HG02840 (cell line): ENCODE results near the gene INO80D.
"Not testable (repeated sequence)": the region's sequence is repeated elsewhere in the genome, so short reads cannot be mapped to it uniquely, and the experiment has no call there.

Source experiments
- ATAC-seq: cut with Tn5 transposase; IDR thresholded peaks from one replicate; pipeline ENCODE4 v1.9.1; 2021; ENCODE audit warnings: mild to moderate bottlenecking, moderate library complexity, moderate number of reproducible peaks; ENCODE audit not compliant: unreplicated experiment, low FRiP score

The INO80D gene

GRCh38 chr2:206033452-206033851, 52.5 kb downstream of the INO80D start:
- ATAC-seq, result not testable (repeated sequence)

- no peak for ATAC-seq
These were observed 53.9 kb downstream of the INO80D start for GRCh38 chr2:206031950-206032567.

DNA sequence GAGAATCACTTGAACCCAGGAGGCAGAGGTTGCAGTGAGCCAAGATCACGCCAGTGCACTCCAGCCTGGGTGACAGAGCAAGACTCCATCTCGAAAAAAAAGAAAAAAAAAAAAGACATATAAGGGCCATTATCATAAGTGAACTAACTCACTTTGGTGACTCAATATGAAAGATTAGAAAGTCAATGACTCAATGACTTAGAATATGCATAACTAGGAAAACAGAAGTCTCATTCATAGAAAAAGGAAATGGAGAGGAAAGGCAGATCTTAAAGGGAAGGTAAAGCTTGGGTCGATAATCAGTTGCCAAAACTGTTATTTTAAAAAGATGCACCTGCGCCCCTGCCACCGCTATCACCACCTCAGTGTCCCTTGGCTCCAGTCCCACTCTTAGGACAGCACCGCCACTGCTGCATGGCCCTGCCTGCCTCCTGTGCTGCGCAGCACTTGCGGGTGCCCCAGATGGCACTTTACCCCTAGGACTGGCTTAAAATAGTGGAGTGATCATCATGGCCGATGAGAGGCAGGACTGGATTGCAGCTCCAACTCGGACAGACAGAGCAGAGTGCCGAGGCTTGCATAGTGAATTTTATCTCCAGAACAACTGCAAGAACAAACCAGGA, 54.7 kb downstream of the INO80D start:
- no peak for ATAC-seq

- ATAC-seq, result no peak
These were observed 57.9 kb downstream of the INO80D start for GRCh38 chr2:206028101-206028500.

GRCh38 chr2:206023183-206023582, 62.8 kb downstream of the INO80D start:
- ATAC-seq, result no peak

GRCh38 chr2:206020171-206020570, 65.8 kb downstream of the INO80D start:
- ATAC-seq, result no peak

DNA sequence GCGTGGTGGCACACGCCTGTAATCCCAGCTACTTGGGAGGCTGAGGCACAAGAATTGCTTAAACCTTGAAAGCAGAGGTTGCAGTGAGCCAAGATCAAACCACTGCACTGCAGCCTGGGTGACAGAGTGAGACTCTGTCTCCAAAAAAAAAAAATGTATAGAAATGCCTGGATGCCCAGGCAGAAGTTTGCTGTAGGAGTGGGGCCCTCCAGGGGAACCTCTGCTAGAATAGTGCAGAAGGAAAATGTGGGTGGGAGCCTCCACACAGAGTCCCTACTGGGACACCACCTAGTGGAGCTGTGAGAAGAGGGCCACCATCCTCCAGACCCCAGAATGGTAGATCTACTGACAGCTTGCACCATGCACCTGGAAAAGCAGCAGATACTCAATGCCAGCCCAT, 70.2 kb downstream of the INO80D start:
- ATAC-seq, result not testable (repeated sequence)

DNA sequence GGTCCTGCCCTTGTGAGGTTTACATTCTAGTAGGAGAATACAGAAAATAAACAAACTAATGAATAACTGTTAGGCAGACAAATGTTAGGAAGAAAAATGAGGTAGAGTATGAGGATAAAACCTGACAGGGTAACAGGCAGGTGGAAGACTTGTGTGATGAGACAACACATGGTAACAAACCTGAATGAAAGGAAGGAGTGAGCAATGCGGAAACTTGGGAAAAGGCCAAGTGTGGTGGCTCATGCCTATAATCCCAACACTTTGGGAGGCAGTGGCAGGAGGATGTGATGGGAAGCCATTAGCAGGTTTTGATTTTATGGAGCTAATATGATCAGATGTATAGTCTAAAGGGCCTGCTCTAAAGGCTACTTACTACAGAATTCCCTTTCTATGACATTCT, 74.2 kb downstream of the INO80D start:
- ATAC-seq, result no peak

- no peak for ATAC-seq
These were observed 74.9 kb downstream of the INO80D start for GRCh38 chr2:206011018-206011614.

DNA sequence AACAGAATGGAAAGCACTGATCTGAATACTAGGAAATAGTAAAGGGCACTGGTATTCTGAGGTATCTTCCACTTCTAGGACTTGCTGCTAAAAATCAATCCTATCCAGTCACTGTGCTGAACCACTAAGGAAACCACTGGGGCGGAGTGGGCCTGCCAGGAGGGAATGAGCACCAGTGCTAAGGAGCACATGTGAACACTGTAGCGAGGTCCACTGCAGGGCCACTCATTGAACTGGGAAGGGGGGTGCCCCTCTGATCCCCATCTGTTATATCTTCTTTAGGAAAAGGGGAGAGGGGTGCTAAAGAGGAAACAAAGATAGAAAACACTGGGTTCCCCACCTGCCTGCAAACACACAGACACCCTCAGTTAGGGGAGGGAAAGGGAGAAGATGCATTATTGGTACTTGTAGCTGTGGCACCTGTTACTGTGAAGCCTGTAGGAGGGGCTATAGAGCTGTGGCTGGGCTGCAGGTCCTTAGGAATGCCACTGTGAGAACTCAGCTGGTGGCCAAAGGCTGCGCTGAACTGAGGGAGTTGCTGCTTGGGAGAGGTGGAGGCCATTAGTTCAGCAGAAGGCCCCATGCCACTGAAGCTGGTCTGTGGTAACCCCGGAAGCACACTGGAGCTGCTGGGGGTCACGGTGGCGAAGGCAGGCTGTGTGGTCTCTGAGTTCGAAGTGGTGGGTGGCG, 81.8 kb downstream of the INO80D start:
- no peak for ATAC-seq

DNA sequence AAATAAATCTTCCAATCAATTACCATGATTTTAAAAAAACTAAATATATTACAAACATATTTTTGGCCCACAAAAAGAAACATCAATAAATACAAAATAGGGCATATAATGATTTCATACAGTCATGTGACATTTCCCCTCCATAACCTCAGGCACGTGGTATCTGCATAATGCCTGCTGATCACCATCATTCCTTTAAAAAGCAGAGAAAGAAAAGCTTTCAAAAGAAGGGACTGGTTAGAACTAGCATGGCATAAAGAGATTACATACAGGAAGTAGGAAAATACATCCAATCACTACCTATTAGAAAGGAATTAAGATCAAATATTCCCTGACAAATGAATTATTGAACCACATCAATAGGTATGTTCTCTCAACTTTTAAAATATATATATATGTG, 83.5 kb downstream of the INO80D start:
- ATAC-seq, result no peak

GRCh38 chr2:206001912-206002311, 84.1 kb downstream of the INO80D start:
- ATAC-seq, result no peak

- ATAC-seq, result no peak
These were observed 85.2 kb downstream of the INO80D start for GRCh38 chr2:206000776-206001175.

DNA sequence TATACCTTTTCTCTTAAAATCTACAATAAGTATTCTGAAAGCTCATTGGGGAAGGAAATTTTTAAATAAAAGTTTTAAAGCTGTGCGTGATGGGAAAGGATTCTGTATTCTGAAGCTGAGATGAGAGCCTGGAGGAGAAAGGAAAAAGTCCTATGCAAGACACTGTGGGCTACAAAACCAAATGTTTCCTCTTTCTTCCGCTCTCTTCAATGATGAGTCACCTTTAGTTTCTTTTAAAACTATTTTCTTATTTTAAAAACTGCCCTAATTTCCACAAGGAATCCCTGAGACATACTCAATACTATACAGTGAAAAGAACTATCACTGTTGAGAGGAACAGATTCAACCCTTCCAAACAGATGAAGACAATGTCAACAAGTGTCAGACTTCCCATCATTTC, 87.4 kb downstream of the INO80D start:
- no peak for ATAC-seq

DNA sequence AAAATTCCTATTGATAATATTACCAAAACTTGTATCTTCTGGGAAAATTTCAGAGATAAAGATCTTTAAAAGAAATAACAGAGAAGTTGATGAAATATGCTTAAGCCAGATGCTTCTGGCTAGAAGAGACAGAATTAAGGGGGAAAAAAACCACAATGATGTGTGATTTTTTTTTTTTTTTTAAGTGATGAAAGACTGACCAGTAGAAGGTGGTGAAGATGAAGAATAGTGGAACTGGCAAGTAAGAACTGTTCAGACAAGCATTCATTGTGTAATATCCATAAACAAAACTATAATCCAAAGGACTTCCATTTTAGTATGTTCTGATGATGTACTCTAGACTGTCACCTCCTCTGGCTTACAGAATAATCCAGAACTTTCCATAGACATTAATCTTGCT, 89.8 kb downstream of the INO80D start:
- ATAC-seq, result no peak

DNA sequence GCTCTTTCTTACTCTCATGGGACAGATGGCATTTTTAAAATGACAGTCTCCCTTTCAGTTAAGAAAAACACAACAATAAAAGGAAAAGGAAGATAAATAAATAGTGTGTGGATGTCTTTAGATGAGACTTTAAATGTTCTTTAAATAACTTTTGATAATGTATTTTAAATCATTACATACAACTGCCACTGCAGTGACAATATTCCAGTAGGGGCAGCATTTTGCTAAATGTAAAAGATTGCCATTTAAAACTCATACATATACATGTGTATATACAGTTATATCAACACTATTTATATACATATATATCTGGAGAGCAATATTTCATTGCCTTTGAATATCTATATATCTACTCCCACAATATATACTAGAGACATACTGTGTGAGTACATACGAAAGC, 90.7 kb downstream of the INO80D start:
- ATAC-seq, result no peak

- ATAC-seq, result no peak
These were observed 91.6 kb downstream of the INO80D start for GRCh38 chr2:205994344-205994743.

DNA sequence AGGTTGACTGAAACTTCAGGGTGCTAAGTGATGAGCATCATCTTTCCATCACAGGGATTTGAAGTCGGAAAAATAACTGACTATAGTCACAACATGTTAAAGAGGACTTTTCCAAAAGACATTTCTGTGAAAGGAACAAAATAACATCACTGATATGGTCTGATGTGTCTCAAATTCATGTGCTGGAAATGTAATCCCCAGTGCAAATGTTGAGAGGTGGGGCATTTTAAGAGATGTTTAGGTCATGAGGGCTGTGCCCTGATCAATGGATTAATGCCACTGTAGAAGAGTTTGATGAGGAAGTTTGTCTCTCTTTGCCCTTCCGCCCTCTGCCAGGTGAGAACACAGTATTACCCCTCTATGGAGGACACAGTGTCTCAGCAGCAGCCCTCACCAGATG, 95.9 kb downstream of the INO80D start:
- ATAC-seq, result no peak

GRCh38 chr2:205989271-205990071, 96.5 kb downstream of the INO80D start:
- ATAC-seq, result no peak

DNA sequence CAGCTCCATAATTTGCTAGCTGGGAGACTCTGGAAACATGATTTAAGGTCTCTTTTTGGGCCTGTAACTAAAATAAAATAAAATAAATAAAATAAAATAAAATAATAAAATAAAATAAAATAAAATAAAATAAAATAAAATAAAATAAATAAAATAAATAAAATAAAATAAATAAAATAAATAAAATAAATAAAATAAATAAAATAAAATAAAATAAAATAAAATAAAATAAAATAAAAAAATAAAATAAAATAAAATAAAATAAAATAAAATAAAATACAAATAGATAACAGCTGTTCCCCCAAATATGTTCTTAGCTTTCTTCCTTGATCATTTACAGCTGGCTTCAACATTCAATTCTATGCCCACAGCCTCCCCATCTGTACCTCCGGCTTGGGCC, 97.3 kb downstream of the INO80D start:
- not testable (repeated sequence) for ATAC-seq

GRCh38 chr2:205988274-205988673, 97.7 kb downstream of the INO80D start:
- ATAC-seq, result no peak
